Measurements from ENCODE around the gene LIF. TPM values are rescaled to one million over a fixed set of nuclear protein-coding genes. Genes with fewer than 3 reads are reported as not detected.
"Not testable (repeated sequence)": the region's sequence is repeated elsewhere in the genome, so short reads cannot be mapped to it uniquely, and the experiment has no call there.

Gene LIF
- total RNA-seq, 2 experiments from 2014 or later = 176 to 189 TPM

DNA sequence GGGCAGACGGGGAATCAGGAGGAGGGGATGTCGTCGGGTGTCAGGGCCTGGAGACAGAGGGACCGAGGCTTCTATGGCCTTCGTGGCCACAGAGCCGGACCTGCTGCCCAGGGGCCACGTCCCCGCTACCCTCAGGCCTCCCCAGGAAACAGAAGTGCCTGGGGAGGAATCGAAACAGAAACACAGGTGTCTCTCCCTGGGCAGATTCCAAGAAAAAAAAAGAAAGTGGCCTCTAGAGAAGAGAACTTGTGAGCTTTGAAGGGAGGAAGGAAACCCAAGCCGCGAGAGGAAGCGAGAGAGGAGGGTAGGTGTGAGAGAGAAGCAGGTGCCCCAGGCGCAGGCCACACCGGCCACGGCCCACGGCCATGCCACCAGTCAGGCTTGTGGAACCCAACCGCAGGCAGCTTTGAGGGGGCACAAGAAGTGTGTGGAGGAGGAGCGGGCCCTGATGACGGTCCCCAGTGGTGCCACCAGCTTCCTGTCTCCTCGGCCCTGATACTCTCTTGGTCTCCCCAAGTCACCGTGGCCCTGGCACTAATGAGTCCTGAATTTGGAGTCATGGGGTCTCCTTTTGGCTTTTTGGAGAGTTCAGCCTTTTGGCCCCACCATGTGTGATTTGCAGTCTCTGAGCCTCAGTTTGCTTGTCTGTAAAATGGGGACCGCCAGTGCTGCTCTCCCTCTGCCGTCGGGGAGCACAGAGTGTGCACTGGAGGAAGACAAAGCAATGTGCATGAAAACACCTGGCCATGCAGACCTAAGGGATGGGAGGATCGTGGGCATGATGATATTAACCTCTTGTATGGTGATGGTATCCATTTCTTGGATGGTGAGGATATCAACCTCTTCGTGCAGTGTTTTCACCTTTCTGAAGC, 25.2 kb downstream of the LIF start:
- peak overlapping the region; percentile 65 for H3K27ac Mint-ChIP-seq
- intact Hi-C loops (cut with micrococcal nuclease) = loop anchor here (1.0 to 5.0 kb wide), 2 partner anchors 9 to 39 kb away; no protein-coding TSS in a partner anchor
- CTCF ChIA-PET = interaction anchor here (0.6 to 0.9 kb wide), 2 partner anchors 34 to 46 kb away, joined by 3 read pairs; no protein-coding TSS in a partner anchor

DNA sequence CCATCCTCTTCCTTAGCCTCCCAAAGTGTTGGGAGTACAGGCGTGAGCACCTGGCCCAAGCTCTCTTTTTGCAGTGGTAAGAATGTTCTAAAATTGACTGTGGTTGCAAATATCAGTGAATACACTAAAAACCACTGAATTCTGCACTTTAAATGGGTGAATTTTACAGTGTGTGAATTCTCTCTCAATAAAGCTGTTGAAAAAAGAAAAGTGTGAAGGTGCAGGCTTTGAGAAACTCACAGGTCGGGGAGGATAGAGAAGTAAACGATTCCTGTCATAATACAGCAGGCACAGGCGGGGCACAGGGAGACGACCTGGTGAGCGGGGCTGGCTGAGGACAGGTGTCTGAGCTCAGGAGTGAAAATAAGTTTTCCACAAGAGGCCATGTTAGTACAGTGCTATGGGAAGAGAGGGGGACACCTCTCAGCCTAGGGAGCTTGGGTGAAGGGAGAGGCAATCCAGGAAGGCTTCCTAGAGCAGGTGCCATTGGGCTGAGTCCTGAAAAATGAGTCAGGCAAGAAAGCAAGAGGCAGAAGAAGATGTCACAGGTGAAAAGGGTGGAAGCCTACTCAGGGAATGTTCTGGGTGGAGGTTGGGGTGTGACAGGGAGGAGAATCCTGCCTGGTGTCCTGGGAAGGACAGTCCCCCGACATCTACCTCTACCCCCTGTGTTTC, 26.1 kb downstream of the LIF start:
- no peaks in the 10 kb centered on the region for H3K36me3 Mint-ChIP-seq
- no peaks in the 10 kb centered on the region for H3K27me3 Mint-ChIP-seq
- no peak overlapping the region for H3K4me3 Mint-ChIP-seq
- H3K27ac Mint-ChIP-seq = peak overlapping the region; percentile 65
- no peak for DNase-seq
- ChIA-PET CTCF (interaction anchor here (1.1 kb wide), 1 partner anchor 113 kb away, joined by 7 read pairs; no protein-coding TSS in a partner anchor), POLR2A (interaction anchor here (0.6 kb wide), 1 partner anchor 1095 kb away, joined by 3 read pairs; no protein-coding TSS in a partner anchor)
- H3K9me3 Mint-ChIP-seq = no peaks in the 10 kb centered on the region
- intact Hi-C loops (cut with micrococcal nuclease) = loop anchor here (1.0 to 5.0 kb wide), 2 partner anchors 8 to 38 kb away; no protein-coding TSS in a partner anchor
- H3K4me1 Mint-ChIP-seq (ENCODE audit: low read depth) = peaks cover 58% of the 10 kb centered on the region

More for the DNA sequence above, 25.2 kb downstream of the LIF start:
- peak; percentile 77 for DNase-seq
- Mint-ChIP-seq H3K4me1 (ENCODE audit: low read depth) (peaks cover 61% of the 10 kb centered on the region), H3K4me3 (peak overlapping the region; percentile 11), H3K9me3 (no peaks in the 10 kb centered on the region), H3K27me3 (no peaks in the 10 kb centered on the region), H3K36me3 (no peaks in the 10 kb centered on the region)
- POLR2A ChIA-PET = no interaction called here

GRCh38 chr22:30219668-30220278, 26.8 kb downstream of the LIF start:
- ChIA-PET CTCF (interaction anchor here (1.1 kb wide), 1 partner anchor 112 kb away, joined by 7 read pairs; no protein-coding TSS in a partner anchor), POLR2A (interaction anchor here (0.6 kb wide), 1 partner anchor 1096 kb away, joined by 3 read pairs; no protein-coding TSS in a partner anchor)

DNA sequence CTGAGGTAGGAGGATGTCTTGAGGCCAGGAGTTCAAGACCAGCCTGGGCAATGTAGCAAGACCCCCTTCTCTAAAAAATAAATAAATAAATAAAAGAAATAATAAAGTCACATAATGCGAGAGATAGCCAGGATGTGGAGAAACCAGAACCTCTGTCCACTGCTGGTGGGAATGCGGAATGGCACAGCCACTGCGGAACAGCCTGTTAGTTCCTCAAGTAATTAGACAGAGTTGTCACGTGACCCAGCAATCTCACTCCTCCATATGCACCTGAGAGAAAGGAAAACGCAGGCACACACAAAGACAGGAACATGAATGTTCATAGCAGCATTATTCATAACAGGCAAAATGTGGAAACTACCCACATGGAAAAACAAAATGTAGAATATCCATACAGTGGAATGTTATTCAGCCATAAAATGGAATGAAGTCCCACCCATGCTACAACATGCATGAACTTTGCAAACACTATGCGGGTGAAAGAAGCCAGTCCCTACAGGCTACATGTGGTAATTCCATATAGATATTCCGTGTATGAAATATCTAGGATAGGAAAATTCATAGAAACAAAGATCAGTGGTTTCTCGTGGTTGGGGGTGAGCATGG, 27.4 kb downstream of the LIF start:
- H3K36me3 Mint-ChIP-seq = no peaks in the 10 kb centered on the region
- POLR2A ChIA-PET = no interaction called here
- H3K9me3 Mint-ChIP-seq = no peaks in the 10 kb centered on the region
- CTCF ChIA-PET = no interaction called here
- no peak overlapping the region for H3K27ac Mint-ChIP-seq
- peaks cover 52% of the 10 kb centered on the region for H3K4me1 Mint-ChIP-seq (ENCODE audit: low read depth)
- no peaks in the 10 kb centered on the region for H3K27me3 Mint-ChIP-seq
- H3K4me3 Mint-ChIP-seq = no peak overlapping the region
- no peak for DNase-seq
- intact Hi-C loops (cut with micrococcal nuclease) = no loop called here

More at GRCh38 chr22:30219668-30220278, 26.8 kb downstream of the LIF start:
- Mint-ChIP-seq H3K9me3 (no peaks in the 10 kb centered on the region), H3K36me3 (no peaks in the 10 kb centered on the region), H3K4me3 (no peak overlapping the region), H3K27ac (peak overlapping the region; percentile 29), H3K27me3 (no peaks in the 10 kb centered on the region), H3K4me1 (ENCODE audit: low read depth) (peaks cover 53% of the 10 kb centered on the region)
- no peak for DNase-seq
- intact Hi-C loops (cut with micrococcal nuclease) = loop anchor here (5.0 kb wide), 1 partner anchor 37 kb away; no protein-coding TSS in a partner anchor

DNA sequence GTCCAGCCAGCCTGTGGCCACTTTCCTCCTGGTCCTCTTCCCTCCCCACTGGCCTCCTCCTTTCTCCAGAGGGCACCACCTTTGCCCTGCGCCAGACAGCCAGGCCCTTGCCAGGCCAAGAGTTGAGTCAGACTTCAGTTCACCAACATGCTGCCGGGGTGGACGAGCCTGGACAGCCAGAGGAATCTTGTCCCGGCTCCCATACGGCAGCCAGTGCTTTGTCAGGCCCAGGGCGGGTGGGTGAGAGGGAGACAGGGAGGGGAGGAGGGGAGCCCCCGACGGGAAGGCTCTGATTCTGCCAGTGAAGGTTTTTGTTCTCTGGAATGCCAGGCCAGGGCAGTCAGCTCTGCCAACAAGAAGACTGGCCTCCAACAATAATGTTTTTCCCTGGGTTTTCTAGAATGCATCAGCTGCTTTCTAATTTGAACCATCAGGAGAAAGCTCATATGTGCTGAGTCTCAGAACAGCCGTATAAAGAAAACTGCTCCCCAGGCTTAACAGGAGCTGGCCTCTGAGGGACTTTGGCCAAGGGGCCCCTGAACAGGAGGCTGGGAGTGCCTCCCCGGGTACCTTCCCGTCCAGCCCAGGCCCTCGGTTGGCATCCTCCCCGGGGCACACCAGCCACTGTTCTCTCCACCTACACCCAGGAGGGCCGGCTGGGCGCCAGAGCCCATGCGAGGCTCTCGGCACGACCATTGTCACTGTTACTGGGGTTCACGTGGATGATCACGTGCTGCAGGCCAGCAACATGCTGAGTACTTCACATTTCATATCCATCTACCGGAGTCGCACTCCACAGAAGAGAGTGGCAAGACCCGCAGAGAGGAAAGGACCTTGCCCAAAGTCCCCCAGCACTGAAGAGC, 28.6 kb downstream of the LIF start:
- Mint-ChIP-seq H3K36me3 (no peaks in the 10 kb centered on the region), H3K27ac (no peak overlapping the region), H3K27me3 (no peaks in the 10 kb centered on the region), H3K9me3 (no peaks in the 10 kb centered on the region), H3K4me1 (ENCODE audit: low read depth) (peaks cover 44% of the 10 kb centered on the region), H3K4me3 (no peak overlapping the region)
- intact Hi-C loops (cut with micrococcal nuclease) = no loop called here
- ChIA-PET POLR2A (no interaction called here), CTCF (no interaction called here)
- DNase-seq = no peak

- Mint-ChIP-seq H3K4me3 (no peak overlapping the region), H3K4me1 (ENCODE audit: low read depth) (peaks cover 40% of the 10 kb centered on the region), H3K27ac (no peak overlapping the region), H3K36me3 (no peaks in the 10 kb centered on the region), H3K9me3 (no peaks in the 10 kb centered on the region), H3K27me3 (no peaks in the 10 kb centered on the region)
- ChIA-PET CTCF (no interaction called here), POLR2A (no interaction called here)
- no peak for DNase-seq
- intact Hi-C loops (cut with micrococcal nuclease) = no loop called here
These were observed 29.8 kb downstream of the LIF start for GRCh38 chr22:30216710-30217109.

DNA sequence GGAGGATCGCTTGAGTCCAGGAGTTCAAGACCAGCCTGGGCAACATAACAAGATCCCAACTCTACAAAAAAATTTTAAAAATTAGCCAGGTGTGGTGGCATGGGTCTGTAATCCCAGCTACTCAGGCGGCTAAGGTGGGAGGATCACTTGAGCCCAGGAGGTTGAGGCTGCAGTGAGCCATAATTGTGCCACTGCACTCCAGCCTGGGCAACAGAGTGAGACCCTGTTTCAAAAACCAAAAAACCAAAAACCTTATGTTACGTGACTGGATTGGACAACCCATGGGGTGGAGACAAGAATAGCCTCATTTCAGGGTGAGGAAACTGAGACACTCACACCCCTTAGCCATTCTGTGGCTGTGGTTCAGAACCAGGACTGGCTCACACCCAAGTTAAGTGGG, 30.3 kb downstream of the LIF start:
- intact Hi-C loops (cut with micrococcal nuclease); POLR2A ChIA-PET; H3K4me3 Mint-ChIP-seq; DNase-seq; H3K9me3 Mint-ChIP-seq; H3K27ac Mint-ChIP-seq; H3K27me3 Mint-ChIP-seq; CTCF ChIA-PET; H3K36me3 Mint-ChIP-seq: not testable (repeated sequence)
- peaks cover 36% of the 10 kb centered on the region for H3K4me1 Mint-ChIP-seq (ENCODE audit: low read depth)

DNA sequence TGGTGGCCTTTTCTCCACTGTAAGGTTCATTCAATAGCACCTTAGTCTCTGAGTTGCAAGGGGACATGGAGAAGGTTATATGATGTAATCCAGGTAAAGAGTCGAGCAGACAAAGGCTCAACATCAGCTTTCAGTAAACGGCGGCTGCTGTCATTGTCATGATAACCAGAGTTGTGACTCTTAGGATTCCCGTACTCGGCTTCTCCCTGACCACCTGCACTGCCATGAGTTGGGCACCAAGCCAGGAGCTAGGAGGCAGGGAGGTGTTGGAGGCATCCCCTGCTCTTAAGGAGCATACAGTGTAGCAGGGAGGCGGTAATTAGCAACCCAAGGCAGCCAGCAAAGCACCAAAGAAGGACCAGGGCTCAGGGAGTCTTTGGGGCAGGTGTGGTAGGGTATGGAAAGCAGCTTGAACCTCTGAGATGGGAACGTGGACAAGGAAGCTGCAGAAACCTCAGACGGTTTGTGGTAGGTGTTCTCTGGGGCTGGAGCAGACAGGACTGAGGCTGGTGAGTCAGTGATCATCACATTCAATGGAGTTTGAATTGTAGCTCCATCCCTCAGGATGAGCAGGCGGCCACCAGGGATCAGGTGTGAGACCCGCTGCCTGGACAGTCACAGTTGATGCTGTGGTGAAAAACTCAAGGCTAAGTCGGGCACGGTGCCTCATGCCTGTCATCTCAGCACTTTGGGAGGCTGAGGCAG, 31.7 kb downstream of the LIF start:
- Mint-ChIP-seq H3K27me3 (no peaks in the 10 kb centered on the region), H3K27ac (no peak overlapping the region), H3K36me3 (no peaks in the 10 kb centered on the region), H3K4me1 (ENCODE audit: low read depth) (peaks cover 21% of the 10 kb centered on the region), H3K9me3 (no peaks in the 10 kb centered on the region), H3K4me3 (no peak overlapping the region)
- POLR2A ChIA-PET = no interaction called here
- intact Hi-C loops (cut with micrococcal nuclease) = no loop called here
- no peak for DNase-seq
- CTCF ChIA-PET = interaction anchor here (1.1 kb wide), 1 partner anchor 40 kb away, joined by 3 read pairs; no protein-coding TSS in a partner anchor

DNA sequence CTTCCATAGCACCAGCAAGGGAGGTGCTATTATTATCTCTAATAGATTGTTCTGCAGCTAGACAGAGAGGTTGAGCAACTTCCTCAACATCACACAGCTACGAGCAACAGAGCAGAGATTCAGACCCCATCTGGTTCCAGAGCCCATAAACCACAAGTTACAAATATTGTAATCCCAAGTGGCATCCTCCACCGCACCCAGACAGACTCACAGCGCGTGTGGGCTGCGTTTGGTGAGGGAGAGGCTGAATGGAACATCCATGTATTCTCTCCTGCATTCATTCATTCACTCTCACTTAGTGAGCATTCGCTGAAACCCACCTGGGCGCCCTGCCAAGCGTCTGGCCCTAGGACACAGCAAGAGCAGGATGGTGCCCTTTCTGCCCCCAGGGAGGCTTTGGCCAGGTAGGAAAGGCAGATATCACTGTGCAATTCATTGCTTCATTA, 33.5 kb downstream of the LIF start:
- ChIA-PET CTCF (interaction anchor here (0.6 to 0.9 kb wide), 2 partner anchors 17 to 27 kb away, joined by 3 read pairs; no protein-coding TSS in a partner anchor), POLR2A (no interaction called here)
- H3K27ac Mint-ChIP-seq = peak overlapping the region; percentile 1
- no peak for DNase-seq
- H3K9me3 Mint-ChIP-seq = no peaks in the 10 kb centered on the region
- no peaks in the 10 kb centered on the region for H3K36me3 Mint-ChIP-seq
- peaks cover 13% of the 10 kb centered on the region for H3K4me1 Mint-ChIP-seq (ENCODE audit: low read depth)
- H3K4me3 Mint-ChIP-seq = no peak overlapping the region
- intact Hi-C loops (cut with micrococcal nuclease) = loop anchor here (1.0 kb wide), 1 partner anchor 8 kb away; no protein-coding TSS in a partner anchor
- no peaks in the 10 kb centered on the region for H3K27me3 Mint-ChIP-seq

- H3K27me3 Mint-ChIP-seq = no peaks in the 10 kb centered on the region
- H3K36me3 Mint-ChIP-seq = no peaks in the 10 kb centered on the region
- DNase-seq = peak; percentile 57
- peak overlapping the region; percentile 1 for H3K27ac Mint-ChIP-seq
- no peaks in the 10 kb centered on the region for H3K9me3 Mint-ChIP-seq
- POLR2A ChIA-PET = no interaction called here
- intact Hi-C loops (cut with micrococcal nuclease) = loop anchor here (1.0 kb wide), 1 partner anchor 9 kb away; no protein-coding TSS in a partner anchor
- peaks cover 13% of the 10 kb centered on the region for H3K4me1 Mint-ChIP-seq (ENCODE audit: low read depth)
- no peak overlapping the region for H3K4me3 Mint-ChIP-seq
- CTCF ChIA-PET = interaction anchor here (0.6 to 0.9 kb wide), 2 partner anchors 16 to 27 kb away, joined by 3 read pairs; no protein-coding TSS in a partner anchor
These were observed 34.1 kb downstream of the LIF start for GRCh38 chr22:30212363-30212995.
